HCT116 (cell line): ENCODE data around the gene SYNDIG1.

Source experiments
- CEBPB ChIP-seq: IDR thresholded peaks from 2 replicates; pipeline ENCODE4 v1.6.1; 2012; ENCODE audit warnings: low read depth
- EGR1 ChIP-seq: IDR thresholded peaks from 2 replicates; pipeline ENCODE4 v1.6.1; 2012; ENCODE audit warnings: low read depth
- EZH2 ChIP-seq: fragments of 200-600 bp; sonication (generic); IDR thresholded peaks from 2 replicates; pipeline ENCODE4 v1.6.1; 2017; ENCODE audit warnings: antibody characterized with exemption, mixed run types
- POLR2A ChIP-seq: IDR thresholded peaks from 2 replicates; pipeline ENCODE4 v1.7.0; 2011; ENCODE audit warnings: borderline replicate concordance; ENCODE audit not compliant: insufficient read depth, insufficient read length; ENCODE audit errors: extremely low read depth
- POLR2AphosphoS5 ChIP-seq: IDR thresholded peaks from 2 replicates; pipeline ENCODE4 v1.6.1; 2011; ENCODE audit warnings: mild to moderate bottlenecking, low read depth, low read length, moderate library complexity
- TCF7L2 ChIP-seq: IDR thresholded peaks from 2 replicates; pipeline ENCODE4 v1.7.0; 2011; ENCODE audit warnings: borderline replicate concordance, inconsistent platforms; ENCODE audit not compliant: insufficient read depth, insufficient read length; ENCODE audit errors: extremely low read depth
- YY1 ChIP-seq: IDR thresholded peaks from 2 replicates; pipeline ENCODE4 v1.6.1; 2011; ENCODE audit warnings: low read length, low read depth, moderate library complexity, mild to moderate bottlenecking; ENCODE audit not compliant: insufficient replicate concordance; ENCODE audit errors: extremely low read depth
- ZFX ChIP-seq: fragments of 450-650 bp; IDR thresholded peaks from 2 replicates; pipeline ENCODE4 v1.6.1; 2017
- TF ChIP-seq, protein P1 (sequence below): IDR thresholded peaks from 2 replicates; pipeline ENCODE4 v1.6.1; 2012
- TF ChIP-seq, protein P2 (sequence below), 3 experiments: fragments of 200-600 bp in 1 of 3; sonication (generic) in 1 of 3; IDR thresholded peaks in 2 of 3; conservative IDR thresholded peaks in 1 of 3; 2 replicates each; pipeline ENCODE4 v1.5.1; 2012 to 2017; ENCODE audit warnings: low read depth in 2 of 3, low read length in 2 of 3, antibody characterized with exemption in 1 of 3, borderline replicate concordance in 1 of 3, control low read depth in 1 of 3, mild to moderate bottlenecking in 1 of 3, mixed read lengths in 1 of 3, mixed run types in 1 of 3, moderate library complexity in 1 of 3; ENCODE audit not compliant: insufficient read depth in 1 of 3
- TF ChIP-seq, protein P3 (sequence below): IDR thresholded peaks from 2 replicates; pipeline ENCODE4 v1.6.1; 2011; ENCODE audit warnings: mild to moderate bottlenecking, low read length, moderate library complexity; ENCODE audit not compliant: insufficient replicate concordance; ENCODE audit errors: extremely low read depth
- TF ChIP-seq, protein P4 (sequence below): IDR thresholded peaks from 2 replicates; pipeline ENCODE4 v1.6.1; 2012

DNA sequence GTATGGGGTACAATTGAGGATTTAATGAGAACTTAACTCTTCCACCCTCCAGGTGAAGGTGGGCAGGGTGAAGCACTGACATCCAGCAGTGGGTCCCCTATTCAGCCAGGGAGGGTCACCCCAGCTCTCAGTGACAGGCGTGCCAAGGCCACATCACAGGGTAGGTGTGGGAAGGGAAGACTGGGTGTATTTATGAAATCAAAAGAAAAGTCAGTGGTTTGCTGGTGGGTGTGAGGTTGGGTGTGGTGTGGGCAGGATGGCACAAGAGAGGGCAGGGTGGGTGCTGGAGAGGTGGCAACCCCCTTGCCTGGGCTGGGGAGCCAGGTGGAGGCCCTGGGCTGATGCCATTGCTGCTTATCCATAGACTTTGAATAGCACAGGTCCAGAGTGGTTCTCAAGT, 16.6 kb downstream of the SYNDIG1 start:
- TF ChIP-seq, protein P1, sequence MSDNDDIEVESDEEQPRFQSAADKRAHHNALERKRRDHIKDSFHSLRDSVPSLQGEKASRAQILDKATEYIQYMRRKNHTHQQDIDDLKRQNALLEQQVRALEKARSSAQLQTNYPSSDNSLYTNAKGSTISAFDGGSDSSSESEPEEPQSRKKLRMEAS = no peak
- TF ChIP-seq, protein P2, sequence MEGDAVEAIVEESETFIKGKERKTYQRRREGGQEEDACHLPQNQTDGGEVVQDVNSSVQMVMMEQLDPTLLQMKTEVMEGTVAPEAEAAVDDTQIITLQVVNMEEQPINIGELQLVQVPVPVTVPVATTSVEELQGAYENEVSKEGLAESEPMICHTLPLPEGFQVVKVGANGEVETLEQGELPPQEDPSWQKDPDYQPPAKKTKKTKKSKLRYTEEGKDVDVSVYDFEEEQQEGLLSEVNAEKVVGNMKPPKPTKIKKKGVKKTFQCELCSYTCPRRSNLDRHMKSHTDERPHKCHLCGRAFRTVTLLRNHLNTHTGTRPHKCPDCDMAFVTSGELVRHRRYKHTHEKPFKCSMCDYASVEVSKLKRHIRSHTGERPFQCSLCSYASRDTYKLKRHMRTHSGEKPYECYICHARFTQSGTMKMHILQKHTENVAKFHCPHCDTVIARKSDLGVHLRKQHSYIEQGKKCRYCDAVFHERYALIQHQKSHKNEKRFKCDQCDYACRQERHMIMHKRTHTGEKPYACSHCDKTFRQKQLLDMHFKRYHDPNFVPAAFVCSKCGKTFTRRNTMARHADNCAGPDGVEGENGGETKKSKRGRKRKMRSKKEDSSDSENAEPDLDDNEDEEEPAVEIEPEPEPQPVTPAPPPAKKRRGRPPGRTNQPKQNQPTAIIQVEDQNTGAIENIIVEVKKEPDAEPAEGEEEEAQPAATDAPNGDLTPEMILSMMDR (IDR thresholded peaks at IDR 0.05 in 2 of 3, conservative IDR thresholded peaks at IDR 0.05 in 1 of 3; ENCODE audit: borderline replicate concordance in 1 of 3, insufficient read depth in 1 of 3, low read depth in 2 of 3, low read length in 2 of 3) = no peak
- TF ChIP-seq POLR2AphosphoS5 (no peak), ZFX (no peak), TCF7L2 (no peak), EZH2 (no peak), CEBPB (no peak), POLR2A (no peak), EGR1 (no peak), YY1 (no peak)
- TF ChIP-seq, protein P3, sequence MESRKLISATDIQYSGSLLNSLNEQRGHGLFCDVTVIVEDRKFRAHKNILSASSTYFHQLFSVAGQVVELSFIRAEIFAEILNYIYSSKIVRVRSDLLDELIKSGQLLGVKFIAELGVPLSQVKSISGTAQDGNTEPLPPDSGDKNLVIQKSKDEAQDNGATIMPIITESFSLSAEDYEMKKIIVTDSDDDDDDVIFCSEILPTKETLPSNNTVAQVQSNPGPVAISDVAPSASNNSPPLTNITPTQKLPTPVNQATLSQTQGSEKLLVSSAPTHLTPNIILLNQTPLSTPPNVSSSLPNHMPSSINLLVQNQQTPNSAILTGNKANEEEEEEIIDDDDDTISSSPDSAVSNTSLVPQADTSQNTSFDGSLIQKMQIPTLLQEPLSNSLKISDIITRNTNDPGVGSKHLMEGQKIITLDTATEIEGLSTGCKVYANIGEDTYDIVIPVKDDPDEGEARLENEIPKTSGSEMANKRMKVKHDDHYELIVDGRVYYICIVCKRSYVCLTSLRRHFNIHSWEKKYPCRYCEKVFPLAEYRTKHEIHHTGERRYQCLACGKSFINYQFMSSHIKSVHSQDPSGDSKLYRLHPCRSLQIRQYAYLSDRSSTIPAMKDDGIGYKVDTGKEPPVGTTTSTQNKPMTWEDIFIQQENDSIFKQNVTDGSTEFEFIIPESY = no peak
- TF ChIP-seq, protein P4, sequence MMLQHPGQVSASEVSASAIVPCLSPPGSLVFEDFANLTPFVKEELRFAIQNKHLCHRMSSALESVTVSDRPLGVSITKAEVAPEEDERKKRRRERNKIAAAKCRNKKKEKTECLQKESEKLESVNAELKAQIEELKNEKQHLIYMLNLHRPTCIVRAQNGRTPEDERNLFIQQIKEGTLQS = no peak
